ENCODE measurements around the gene FRMPD2.
"Not testable (repeated sequence)": the region's sequence is repeated elsewhere in the genome, so short reads cannot be mapped to it uniquely, and the experiment has no call there.

DNA sequence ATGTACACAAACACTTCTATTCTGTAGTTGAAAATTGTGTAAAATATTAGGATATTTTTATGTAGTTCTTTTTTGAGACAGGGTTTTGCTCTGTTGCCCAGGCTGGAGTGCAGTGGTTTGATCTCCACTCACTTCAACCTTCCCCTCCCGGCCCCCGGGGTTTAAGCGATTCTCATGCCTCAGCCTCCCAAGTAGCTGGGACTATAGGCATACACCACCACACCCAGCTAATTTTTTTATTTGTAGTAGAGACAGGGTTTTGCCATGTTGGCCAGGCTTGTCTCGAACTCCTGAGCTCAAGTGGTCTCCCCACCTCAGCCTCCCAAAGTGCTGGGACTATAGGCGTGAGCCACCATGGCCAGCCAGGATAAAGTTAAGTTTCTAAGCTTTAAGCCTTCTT, 30.6 kb downstream of the FRMPD2 start:
- TF ChIP-seq POLR2AphosphoS5, POLR2A (IDR thresholded peaks at IDR 0.05): not testable (repeated sequence)
- TF ChIP-seq, protein P1, sequence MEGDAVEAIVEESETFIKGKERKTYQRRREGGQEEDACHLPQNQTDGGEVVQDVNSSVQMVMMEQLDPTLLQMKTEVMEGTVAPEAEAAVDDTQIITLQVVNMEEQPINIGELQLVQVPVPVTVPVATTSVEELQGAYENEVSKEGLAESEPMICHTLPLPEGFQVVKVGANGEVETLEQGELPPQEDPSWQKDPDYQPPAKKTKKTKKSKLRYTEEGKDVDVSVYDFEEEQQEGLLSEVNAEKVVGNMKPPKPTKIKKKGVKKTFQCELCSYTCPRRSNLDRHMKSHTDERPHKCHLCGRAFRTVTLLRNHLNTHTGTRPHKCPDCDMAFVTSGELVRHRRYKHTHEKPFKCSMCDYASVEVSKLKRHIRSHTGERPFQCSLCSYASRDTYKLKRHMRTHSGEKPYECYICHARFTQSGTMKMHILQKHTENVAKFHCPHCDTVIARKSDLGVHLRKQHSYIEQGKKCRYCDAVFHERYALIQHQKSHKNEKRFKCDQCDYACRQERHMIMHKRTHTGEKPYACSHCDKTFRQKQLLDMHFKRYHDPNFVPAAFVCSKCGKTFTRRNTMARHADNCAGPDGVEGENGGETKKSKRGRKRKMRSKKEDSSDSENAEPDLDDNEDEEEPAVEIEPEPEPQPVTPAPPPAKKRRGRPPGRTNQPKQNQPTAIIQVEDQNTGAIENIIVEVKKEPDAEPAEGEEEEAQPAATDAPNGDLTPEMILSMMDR (IDR thresholded peaks at IDR 0.05), result not testable (repeated sequence)

All from sigmoid colon (tissue), 4 donors.